ENCODE measurements around the gene GRB10.

The GRB10 gene

DNA sequence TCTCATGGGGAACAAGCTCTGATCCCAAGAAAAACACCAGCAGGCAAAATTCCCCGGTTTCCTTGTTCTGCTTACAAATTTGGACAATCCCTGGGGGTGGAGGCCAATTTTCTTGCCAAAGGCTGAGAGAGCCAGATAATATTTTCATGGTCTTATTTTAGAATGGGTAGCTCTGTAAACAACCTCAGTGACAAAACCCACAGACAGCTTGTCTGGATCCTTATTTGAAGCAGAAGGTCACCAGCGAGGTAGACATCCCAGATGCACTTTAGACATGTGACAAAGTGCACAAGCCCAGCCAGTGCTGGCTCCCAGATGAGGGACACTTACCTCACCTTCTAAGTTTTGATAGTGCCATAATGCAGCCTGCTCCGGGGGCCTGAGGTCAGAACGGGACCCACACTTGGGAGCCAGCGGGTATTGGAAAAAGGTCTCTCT lies 114.9 kb downstream of the GRB10 start:
- DNase-seq (ENCODE audit: low spot score), result no peak

DNA sequence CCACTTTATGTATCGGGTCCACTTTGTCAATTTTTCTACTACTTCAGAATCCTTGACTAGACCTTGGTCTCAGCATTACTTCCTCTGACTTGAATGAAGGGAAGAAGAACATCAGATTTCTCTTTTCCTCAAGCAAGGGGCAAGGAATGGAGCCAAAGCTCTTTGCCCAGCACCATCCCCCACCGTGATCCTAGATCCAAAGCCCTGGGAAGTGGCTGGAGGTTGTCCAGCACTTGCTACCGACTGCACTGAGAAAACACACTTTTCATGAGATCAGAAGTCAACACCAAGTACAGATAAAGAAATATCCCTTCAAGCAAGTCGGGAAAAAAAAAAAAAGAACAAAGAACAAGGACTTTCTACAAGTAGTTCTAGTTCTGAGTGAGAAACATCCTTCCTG lies 115.4 kb downstream of the GRB10 start:
- DNase-seq (ENCODE audit: low spot score), result no peak

DNA sequence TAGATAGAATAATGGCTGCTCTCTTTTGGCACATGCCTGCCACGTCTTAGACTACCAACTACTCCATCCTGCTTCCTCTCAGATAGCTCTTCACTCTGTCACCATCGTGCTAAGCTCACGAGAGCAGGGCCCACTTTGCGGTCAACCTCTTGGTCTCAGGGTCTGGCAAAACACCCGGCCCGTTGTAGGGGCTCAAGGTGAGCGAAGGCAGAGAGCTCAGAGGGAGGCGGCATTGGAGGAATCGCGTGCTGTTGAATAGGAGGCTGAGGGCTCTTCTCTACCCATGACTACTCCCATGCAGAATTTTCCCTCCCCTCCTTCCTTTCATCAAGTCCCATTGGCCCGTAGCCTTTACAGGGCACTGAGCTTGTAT lies 116.6 kb downstream of the GRB10 start:
- DNase-seq (ENCODE audit: low spot score), result no peak

DNA sequence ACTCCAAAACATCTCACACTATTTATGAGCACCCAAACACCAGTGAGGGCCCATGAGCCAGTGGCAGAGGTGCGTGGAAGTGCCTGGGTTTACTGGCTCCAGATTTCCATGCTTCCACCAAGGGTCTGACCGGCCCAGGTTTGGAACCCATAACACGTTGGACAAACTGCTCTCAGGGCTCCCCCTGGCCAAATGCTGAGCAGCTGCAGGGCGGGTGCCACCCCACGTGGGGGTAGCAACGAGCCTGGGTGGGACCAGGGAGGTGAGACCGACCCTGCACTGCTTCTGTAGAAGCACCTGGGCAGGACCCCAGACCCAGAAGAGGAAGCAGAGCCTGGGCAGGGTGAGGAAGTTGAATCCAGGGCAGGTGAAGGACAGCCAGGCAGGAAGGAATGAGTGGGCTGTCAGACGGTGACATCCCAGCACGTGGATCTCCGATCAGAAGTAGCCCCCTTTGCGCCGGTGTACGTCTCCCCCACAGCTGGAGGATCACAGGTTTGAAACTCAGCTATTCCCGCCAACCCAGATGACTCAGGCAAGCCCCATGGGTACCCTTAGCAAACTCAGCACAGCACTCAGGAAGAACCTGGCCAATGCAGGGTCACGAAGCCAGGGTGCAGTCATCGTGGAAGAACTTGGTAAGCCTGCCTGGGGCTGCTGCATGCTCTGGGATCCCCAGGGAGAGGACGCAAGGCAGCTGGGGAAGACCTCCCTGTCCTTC lies 117.1 kb downstream of the GRB10 start:
- no peak for DNase-seq (ENCODE audit: low spot score)

DNA sequence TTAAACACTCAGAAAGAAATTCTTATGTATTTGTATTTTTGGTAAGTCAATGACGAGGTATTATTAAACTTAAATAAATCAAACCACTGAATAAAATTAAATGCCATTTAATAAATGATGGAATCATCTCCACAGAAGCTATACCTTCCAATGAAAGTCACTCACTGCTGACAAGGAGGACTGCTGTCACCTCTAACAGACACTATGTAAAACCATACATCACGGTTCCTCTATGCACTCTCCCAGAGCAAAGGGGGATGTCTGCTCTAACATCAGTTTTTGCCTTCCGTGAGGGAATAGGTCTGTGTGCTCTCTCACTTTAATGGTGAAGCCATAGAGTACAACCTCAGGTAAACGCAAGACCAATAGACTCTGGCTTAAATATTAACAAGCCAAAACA lies 117.8 kb downstream of the GRB10 start:
- DNase-seq (ENCODE audit: low spot score), result no peak

DNA sequence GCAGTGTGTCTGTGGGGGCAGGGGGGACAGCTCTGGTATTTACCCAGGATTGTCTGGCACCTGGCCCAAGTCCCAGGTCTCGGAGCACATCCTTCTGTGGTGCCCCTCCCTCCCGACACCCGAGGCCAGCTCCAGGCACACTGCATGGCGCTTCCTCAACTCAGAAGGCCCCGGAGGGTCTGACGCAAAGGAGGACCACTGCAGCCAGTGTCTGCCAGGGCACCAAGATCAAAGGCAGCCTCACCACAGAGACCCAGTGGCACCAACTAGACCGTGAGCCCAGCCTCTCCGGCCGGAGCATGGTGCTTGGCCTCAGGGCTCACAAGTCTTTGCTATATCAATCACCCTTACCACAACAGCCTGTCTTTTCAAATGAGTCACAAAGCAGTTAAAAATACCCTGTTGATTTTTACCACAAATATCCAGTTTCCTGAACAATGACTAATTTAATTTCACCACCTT lies 118.2 kb downstream of the GRB10 start:
- DNase-seq (ENCODE audit: low spot score), result no peak

DNA sequence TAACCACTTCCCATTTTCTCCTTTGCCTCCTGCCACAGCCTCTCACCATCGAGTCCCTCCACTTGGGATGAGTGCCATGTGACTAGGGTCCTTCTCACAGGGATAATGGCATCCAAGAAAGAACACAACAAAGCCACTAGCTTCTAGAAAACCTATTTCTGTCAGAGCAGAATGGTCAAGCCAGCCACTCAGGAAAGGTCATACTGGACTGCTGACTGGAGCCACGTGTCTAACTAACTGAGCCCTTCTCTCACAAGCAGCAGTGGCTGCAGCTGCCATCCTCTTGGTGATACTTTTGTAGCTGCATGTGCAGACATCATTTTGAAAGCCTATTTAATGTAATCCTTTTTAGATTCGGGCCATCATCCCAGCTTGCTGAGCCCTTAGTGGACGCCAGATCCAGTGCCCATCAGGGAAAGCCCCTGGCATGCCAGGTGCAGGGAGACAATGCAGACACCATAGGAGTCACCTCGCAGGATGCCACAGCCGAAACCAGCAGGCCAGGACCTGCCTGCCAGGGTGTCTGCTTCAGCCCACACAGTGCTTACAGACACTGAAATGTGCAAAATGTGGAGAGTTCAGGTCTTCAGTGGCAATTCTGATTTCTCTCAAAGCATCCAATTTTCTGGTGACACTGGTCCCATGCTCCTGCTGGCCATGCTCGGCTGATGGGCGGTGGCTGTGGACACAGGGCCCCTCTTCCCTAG lies 119.1 kb downstream of the GRB10 start:
- peak; percentile 65 for DNase-seq (ENCODE audit: low spot score)

DNA sequence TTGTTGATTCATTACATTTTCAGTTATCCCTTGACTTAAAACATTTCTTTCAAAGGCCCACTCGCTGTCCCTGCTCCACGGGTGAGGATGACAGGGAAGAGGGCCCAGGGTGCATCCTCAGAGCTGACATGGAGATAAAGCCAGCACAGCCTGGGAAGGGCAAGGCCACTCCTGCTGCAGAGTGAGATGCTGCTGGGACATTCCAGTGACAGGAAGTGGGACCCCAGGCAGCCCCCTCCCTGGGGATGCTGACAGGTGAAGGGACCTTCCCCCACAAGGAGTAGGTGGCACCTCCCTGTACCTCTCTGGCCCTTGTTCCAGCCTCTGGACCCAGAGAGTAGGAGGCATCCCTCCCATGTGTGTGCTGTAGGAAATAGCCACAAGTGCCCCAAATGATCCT lies 119.7 kb downstream of the GRB10 start:
- no peak for DNase-seq (ENCODE audit: low spot score)

DNA sequence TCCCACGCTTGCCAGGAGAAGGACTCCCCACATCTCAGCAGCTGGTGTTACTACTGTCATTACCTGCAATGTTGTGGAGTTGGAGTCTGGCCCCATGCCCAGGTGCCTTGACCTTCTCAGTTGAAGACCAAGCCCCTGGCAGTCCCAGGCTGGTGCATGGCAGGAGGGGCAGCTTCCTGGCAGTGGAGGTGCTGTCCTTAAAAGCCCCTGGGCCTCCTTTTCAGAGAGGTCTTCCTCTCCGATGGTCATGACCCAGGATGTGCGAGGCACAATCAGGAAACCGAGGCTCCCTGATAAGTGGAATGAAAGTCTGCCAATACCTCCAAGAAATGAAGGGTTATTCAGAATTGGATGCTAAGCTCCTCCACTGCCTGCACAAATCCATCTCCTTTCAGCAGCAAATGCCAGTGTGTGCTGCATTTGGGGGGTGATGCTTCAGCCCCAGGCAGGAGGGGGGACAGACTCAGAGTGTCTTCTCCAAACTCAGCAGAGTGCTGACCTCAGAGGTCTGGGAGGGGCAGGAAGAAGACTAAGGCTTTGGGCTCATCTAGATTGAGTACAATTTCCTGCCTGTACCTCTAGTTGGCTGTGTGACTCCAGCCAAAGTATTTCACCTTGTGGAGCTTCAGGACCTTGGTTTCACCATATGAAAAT lies 120.5 kb downstream of the GRB10 start:
- DNase-seq (ENCODE audit: low spot score), result no peak

DNA sequence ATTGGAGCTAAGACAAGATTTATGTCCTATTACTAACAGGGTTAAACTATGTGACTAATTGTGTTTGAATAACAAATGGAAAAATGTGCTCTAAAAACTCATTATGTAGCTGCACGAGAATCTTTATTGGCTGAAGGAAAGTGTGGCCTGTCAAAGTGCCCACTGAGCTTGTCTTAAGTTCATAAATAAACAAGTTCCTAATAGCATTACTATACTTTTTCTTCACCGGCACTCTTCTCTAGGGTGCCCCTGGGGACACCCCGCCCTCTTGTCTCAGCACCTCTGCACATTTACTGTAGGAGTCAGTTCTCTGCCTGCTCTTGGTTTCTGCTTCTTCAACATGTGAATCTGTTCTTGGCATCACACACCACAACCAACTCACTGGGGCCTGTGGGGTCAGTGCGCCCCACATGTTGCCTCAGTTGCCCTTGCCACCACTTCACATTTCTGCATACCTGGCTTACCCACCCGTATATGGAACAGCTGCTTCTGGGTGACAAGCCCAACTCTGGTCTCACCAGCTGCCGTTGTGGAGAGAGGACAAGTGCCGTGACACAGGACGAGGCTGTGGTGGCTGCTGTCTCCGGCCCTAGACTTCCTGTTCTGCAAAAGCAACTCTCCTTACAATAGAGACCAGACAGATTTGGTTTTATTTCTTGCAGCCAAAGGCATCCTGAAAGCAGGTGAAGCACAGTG lies 121.2 kb downstream of the GRB10 start:
- DNase-seq (ENCODE audit: low spot score), result no peak

DNA sequence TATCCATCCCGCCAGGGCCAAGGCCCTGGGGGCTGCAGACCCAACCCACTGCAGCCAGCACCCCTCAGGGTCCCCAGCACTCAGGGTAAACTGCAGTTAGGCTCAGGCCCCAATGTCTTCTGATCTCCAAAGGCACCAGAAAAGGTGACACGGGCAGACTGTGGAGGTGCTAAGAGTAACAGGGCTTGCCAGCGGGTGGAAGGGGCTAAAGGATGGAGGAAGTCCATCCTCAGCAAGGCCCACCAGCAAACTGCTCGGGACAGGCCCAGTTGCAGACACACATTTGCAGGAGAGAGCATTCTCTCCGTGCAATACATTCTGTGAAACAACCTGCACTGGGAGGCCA lies 121.9 kb downstream of the GRB10 start:
- DNase-seq (ENCODE audit: low spot score), result no peak

DNA sequence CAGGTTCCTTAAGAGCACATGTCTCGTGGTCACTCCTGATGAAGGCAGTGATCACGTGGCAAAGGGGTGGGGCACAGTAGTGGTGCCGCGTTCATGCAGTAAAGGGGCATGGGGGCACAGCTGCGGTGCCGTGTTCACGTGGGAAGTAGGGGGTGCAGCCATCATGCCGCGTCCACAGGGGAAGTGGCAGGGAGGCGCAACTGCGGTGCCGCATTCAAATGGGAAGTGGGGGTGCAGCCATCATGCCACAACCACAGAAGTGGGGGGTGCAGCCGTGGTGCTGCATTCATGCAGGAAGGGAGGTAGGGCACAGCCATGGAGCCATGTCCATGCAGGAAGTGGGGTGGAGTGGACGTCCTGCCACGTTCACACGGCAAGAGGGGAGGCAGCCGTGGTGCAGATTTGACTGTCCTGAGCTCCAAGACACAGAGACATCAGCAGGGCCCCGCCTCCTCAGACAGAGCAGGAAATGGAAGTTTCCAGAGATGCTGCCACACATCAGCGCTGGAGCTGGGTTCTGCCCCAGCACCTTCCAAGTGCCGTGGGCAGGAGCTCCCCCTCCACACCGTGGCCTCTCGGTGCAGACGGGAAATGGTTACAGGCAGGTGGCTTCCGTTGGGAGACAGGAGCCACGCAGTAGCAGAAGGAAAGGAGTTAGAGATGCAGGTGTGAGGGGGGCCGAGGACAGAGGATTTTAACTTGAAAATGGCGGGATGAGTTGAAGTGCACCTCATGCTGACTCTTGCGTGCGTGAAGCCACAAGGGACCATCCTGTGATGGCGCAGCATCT lies 122.5 kb downstream of the GRB10 start:
- peak; percentile 49 for DNase-seq (ENCODE audit: low spot score)

DNA sequence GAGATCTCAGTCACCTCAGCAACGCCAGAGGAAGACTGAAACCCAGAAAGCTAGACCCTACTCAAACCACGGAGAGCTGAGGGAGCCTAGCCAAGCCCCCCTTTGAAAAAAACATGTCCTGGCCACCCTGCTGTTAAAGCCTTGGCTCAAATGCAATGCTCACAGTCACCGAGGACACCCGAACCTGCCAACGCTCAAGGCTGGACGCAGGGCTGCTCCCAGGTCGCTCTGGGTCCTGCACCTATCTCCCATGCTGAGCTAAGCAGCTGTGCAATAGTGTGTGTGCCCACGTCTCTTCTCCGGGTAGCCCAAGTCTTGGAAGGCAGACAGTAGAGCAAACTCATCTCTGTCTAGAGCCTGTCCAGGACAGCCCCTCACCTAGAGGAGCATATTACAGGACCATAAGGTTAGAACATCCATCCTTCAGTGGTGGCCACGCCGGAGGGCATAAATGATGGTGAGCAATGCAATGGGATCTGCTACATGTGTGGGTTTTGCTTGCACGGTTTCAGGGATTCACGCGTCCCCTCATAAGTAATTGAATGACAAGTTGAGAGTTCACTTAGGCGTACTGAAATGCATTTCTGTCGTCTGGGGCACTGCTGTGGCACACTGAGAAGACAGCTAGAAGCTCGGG lies 123.2 kb downstream of the GRB10 start:
- DNase-seq (ENCODE audit: low spot score), result no peak

DNA sequence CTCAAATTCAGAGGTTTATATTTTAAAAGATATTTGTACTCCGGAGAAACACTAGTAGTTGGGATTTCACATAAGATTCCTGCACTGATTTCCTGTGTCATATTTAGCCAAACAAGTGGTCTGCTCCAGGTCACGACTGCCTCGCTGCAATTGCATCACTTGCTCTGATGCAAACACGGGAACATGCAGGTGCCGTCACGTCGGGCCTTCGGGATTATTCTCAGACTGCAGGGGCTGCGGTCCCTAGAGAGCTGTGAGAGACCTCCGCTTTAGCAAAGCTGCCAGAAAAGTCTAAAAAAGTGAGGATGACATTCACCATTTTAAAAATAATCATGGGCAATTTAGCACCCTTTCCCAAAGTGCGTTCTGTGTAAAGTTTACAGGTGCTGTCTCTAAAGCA lies 124.0 kb downstream of the GRB10 start:
- DNase-seq (ENCODE audit: low spot score), result no peak

DNA sequence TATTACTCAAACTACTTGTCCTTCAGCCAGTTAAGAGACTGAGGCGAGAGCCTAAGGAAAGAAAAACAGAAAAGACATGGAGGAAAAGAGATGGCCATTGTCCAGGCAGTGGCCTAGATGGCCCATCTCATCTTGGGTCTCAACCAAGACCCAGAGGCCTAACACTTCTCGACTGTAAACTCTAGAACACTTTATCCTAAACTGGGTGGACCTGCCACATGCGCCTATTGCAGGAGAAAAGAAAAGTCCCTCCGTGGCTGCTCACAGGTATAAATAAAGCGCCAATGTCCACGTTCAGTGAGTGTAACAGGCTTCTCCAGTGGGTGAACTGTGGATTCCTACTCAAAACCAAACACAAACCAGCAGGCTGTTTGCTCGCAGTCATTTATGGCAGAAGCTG lies 124.8 kb downstream of the GRB10 start:
- DNase-seq (ENCODE audit: low spot score), result no peak

DNA sequence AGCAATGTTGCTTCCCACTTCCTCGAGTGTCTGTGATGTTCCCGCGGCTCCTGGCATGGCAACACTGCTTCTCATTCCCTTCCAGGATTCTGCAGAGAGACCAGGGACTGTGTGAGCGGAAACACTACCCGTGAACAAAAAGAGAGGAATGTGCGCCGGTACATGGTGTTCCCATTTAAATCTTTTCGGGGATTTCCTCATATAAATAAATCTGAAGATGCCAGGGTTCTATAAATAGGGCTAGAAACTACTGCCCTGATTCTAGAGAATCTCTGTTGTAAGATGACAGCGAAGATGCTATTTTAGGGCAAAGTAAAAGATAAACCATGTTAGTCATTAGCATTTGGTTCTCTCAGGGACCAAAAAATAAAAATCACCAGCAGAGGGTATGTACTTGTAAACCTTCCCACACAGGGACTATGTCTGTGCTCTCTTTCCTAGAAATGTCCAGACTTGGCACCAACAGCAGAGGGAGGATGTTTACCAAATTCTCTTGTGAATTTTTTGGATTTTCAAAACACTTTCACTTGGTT lies 125.3 kb downstream of the GRB10 start:
- DNase-seq (ENCODE audit: low spot score), result no peak

DNA sequence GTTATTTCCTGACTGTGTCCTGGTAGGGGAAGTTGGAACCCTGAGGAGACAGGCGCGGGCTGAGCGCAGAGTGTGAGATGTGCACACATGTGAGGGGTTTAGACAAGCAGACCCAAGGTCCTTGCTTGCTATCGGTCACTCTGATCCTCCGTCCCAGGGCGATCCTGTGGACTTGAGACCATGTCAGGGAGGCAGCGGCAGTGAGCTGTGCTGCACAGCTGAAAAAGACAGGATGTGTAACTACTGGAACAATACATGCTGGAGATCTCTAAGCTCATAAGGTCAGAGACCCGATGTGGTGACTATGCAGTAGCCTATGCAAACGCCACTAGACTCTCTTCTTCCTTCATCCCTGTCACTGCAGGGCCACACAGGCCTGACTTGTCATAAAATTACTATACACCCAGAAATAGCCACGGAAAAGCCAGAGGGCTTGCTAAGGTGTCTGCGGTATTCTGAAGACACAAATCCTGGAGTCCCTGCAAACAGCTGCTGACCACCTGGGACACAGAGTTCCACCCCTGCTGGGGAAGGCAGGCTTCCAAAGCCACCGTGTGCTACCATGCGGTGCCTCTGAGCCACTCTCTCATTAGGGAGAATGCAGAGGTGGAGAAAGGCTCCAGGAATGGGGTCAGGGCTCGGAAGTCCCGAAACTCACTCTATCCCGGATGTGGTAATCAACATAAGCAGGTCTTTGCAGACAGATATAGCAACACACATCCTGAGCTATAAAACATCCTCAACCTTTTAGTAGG lies 126.4 kb downstream of the GRB10 start:
- no peak for DNase-seq (ENCODE audit: low spot score)

DNA sequence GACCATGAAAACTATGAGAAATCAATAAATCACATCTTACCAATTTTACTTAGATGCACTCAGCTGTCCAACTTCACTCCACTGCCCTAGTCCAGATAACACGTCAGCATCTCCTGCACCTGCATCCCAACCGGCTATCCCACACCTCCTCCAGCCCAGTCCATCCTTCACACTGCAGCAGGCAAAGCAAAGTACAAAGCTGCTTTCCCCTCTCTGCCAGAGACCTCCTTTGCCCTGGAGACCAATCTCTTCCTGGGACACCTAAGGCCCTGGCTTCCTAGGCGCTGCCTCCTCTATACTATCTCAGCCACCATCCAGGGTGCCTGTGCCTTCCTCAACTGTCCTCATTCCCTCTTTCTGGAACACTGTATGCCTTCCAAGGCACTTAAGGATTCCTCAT lies 127.2 kb downstream of the GRB10 start:
- no peak for DNase-seq (ENCODE audit: low spot score)

DNA sequence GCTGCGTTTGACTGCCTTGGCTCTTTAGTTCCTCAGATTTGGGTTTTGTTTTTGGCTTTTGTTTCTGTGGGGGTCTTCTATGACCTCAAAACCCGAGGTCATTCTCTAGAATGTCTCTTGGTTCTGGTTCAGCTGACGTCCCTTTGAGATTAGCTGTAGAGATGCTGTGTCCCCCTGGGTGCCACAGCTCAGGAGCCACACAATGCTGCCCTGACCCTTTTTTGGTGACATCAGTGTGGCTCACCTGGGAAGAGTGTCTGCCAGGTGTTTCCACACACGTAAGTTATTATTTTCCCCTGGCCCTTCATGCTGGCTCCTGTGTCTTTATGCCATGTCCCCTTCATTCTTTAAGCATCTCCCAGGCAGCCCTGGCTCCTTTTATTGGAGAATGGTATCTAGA lies 127.7 kb downstream of the GRB10 start:
- DNase-seq (ENCODE audit: low spot score), result no peak

DNA sequence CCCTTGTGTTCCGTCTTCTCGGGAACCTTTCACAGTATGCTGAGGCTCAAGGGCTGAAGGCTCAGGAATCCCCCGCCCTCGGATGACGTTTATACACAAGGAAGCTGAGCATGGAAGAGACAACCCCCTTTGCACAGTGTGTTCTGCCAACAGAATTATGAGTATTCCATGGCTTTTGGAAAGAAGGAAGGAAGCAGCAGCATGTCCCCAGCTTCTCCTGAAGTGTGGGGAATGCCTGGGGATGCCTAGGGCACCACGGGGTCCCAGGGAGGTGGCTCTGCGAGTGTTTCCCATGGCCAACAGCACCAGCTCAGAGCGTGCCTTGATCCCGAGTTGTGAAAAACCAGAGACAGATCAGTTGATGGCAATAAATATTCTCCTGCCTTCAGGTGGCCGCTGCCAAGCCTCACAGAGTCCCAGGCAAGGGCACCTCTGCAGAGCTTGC lies 128.7 kb downstream of the GRB10 start:
- no peak for DNase-seq (ENCODE audit: low spot score)

Measured in globus pallidus (tissue), 1 donor.